ENCODE data around the gene CCBE1. TPM values are rescaled to one million over a fixed set of nuclear protein-coding genes. Genes with fewer than 3 reads are reported as not detected.

Gene CCBE1
- total and polyA plus RNA-seq, 2 of the 4 experiments (the other 2 are of a cell fraction) = 64.8 to 148 TPM

- no peaks in the 10 kb centered on the region for H3K36me3 ChIP-seq (ENCODE audit: control insufficient read depth, insufficient read depth, low read length)
- H2AFZ ChIP-seq (replicated peaks; ENCODE audit: low read length, poor library complexity) = no peak overlapping the region
- ATAC-seq (ENCODE audit: low read depth) (no peak), DNase-seq (no peak)
- no peak overlapping the region for H3K14ac ChIP-seq (replicated peaks; ENCODE audit: low read depth, low read length)
- peak overlapping the region; percentile 53 for H2AK5ac ChIP-seq (ENCODE audit: low read depth, low read length)
- TF ChIP-seq CHD1 (IDR thresholded peaks at IDR 0.05; ENCODE audit: low read depth, low read length) (no peak), RAD21 (IDR thresholded peaks at IDR 0.05; ENCODE audit: low read length) (no peak), CEBPB (IDR thresholded peaks at IDR 0.05; ENCODE audit: low read depth, low read length) (no peak), RFX5 (IDR thresholded peaks at IDR 0.05; ENCODE audit: low read depth, low read length) (no peak), SMC3 (IDR thresholded peaks at IDR 0.05; ENCODE audit: low read depth, low read length) (no peak), MAFK (IDR thresholded peaks at IDR 0.05; ENCODE audit: low read depth, low read length) (no peak), FOS (IDR thresholded peaks at IDR 0.05; ENCODE audit: low read depth, low read length) (no peak), RCOR1 (IDR thresholded peaks at IDR 0.05; ENCODE audit: insufficient replicate concordance, low read length) (no peak), NFE2L2 (IDR thresholded peaks at IDR 0.05; ENCODE audit: low read depth, low read length) (no peak), MXI1 (IDR thresholded peaks at IDR 0.05; ENCODE audit: borderline replicate concordance, low read depth, low read length) (no peak), USF2 (IDR thresholded peaks at IDR 0.05; ENCODE audit: low read depth, low read length) (no peak), BHLHE40 (IDR thresholded peaks at IDR 0.05; ENCODE audit: low read depth, low read length) (no peak), CTCF (conservative IDR thresholded peaks at IDR 0.05; ENCODE audit: low read depth, low read length) (no peak), POLR2A (IDR thresholded peaks at IDR 0.05; ENCODE audit: low read depth, low read length) (no peak), MAZ (IDR thresholded peaks at IDR 0.05; ENCODE audit: borderline replicate concordance, low read depth, low read length) (no peak)
- H3K4ac ChIP-seq (ENCODE audit: low read depth, low read length) = peak overlapping the region; percentile 48; the same call in 1 of the 2 replicates
- H4K20me1 ChIP-seq (ENCODE audit: insufficient read depth, low read length) = no peaks in the 10 kb centered on the region
- WGBS, 2 experiments (ENCODE audit: extremely low coverage in 2 of 2, insufficient read length in 1 of 2) = no CpG with 5 or more reads among the region's 3 CpGs
- H3K9me1 ChIP-seq (ENCODE audit: insufficient read depth, low read length) = peaks cover 5% of the 10 kb centered on the region; the same call in 1 of the 2 replicates
- no peaks in the 10 kb centered on the region for H3K79me1 ChIP-seq (ENCODE audit: low read depth in 1 of 2, low read length in 2 of 2)
- no peak overlapping the region for H4K5ac ChIP-seq (ENCODE audit: low read depth, low read length)
- H3K4me2 ChIP-seq (ENCODE audit: low read depth, low read length) = no peak overlapping the region
- no peak overlapping the region for H2BK120ac ChIP-seq (ENCODE audit: low read depth, low read length)
- no peak overlapping the region for H3K23ac ChIP-seq (ENCODE audit: low read depth, low read length)
- no peak overlapping the region for H3K27ac ChIP-seq (ENCODE audit: insufficient read depth, low read length)
- peak overlapping the region; percentile 10; the same call in 1 of the 2 replicates for H4K91ac ChIP-seq (ENCODE audit: insufficient read depth, low read depth, low read length)
- no peak overlapping the region for H3K18ac ChIP-seq (ENCODE audit: low read depth, low read length)
- no peak overlapping the region for H2AK9ac ChIP-seq (replicated peaks; ENCODE audit: low read depth, low read length, poor library complexity)
- no peak overlapping the region; a peak in 1 of 4 replicates for H4K8ac ChIP-seq (ENCODE audit: low read depth in 2 of 2, low read length in 2 of 2)
- ChIA-PET CTCF (no interaction called here), POLR2A (ENCODE audit: unreplicated experiment) (no interaction called here)
- peaks cover 13% of the 10 kb centered on the region for H3K4me1 ChIP-seq (ENCODE audit: control insufficient read depth, insufficient read depth, low read length)
- H3K56ac ChIP-seq (ENCODE audit: extremely low read depth, insufficient read depth, low read length) = no peak overlapping the region
- H3K9me3 ChIP-seq (ENCODE audit: control insufficient read depth, insufficient read depth, low read length) = peaks cover 4% of the 10 kb centered on the region; the same call in 1 of the 2 replicates
- dilution Hi-C loops (cut with HindIII; ENCODE audit: low sequenced_read_pairs, unreplicated experiment) = no loop called here
- no peak overlapping the region for H3K4me3 ChIP-seq (ENCODE audit: insufficient read depth, low read depth, low read length)
- no peak overlapping the region for H2BK20ac ChIP-seq (ENCODE audit: low read depth, low read length)
- intact Hi-C loops (cut with micrococcal nuclease) = loop anchor here (2.0 kb wide), 1 partner anchor 15 kb away; no protein-coding TSS in a partner anchor
- H3K27me3 ChIP-seq (ENCODE audit: control insufficient read depth, insufficient read depth, low read length) = no peaks in the 10 kb centered on the region
- H2BK15ac ChIP-seq (ENCODE audit: low read depth, low read length) = no peak overlapping the region
- no peak overlapping the region for H3K9ac ChIP-seq (ENCODE audit: low read depth, low read length)
- BruUV-seq (replicated peaks) = no TSS peak
- in situ Hi-C loops (cut with MboI; ENCODE audit: low sequenced_read_pairs) = no loop called here
- no peak overlapping the region for H2BK5ac ChIP-seq (ENCODE audit: low read depth, low read length, poor library complexity, severe bottlenecking)
These were observed 40.6 kb upstream of the CCBE1 start for GRCh38 chr18:59737776-59738300.

All from IMR-90 (cell line).